ENCODE measurements around the gene KRT73.

The KRT73 gene

DNA sequence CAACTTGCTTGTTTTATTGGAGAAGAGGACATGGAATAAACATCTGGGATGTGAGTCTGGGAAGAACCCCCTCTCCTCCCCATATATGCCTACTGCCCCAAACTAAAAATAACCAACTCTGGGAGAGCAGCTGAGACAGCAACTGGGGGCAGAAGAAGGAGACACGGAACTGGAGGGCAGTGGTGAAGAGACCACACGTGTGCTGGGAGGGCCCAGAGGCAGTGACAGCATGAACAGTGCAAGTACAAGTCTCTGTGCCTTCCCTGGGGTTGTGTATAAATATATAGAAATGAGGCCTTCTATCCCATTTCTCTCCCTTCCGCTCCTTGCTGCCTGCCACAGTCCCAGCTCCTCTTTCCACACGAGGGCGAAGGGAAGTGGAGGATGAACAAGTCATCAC is 4.0 kb upstream of the KRT73 start:
- no peak for DNase-seq (ENCODE audit: low read depth in 1 of 2, low spot score in 1 of 2)

DNA sequence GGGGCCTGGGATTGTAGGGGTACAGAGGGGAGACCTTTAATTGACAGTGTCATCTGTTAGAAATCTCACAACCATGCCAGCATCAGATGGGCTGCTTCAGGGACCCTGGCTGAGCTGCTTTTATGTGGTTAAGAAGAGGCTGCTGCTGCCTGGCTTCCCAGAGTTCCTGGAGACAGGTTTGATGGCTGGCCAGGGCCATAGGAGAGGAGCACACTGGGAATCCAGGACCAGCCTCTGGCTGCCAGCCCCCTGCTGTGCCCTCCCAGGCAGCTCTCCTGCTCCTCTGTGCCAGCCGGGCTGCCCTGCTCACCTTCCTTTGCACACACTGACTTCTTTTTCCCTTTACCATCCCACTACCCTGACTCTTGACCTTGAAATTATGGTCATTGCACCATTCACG is 507 bp upstream of the KRT73 start:
- no peak for DNase-seq (ENCODE audit: low read depth in 1 of 2, low spot score in 1 of 2)

DNA sequence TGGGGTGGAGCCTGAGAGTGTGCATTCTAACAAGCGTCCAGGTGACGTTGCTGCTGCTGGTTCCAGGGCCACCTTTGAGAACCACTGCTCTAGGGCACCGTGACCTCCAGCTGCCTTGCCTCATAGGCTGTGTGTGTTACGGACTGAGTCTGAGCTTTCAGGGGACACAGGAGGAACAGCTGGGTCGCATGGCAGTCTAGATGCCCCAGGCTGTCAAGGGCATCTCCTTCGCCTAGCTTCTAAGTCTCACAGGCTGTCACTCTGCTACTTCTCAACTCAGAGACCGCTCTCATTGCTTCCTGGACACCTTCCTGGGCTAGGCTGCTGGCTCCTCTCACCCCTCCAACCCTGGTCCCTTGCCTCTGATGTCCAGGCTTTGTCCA is 965 bp downstream of the KRT73 start:
- DNase-seq (ENCODE audit: low read depth in 1 of 2, low spot score in 1 of 2) = no peak

DNA sequence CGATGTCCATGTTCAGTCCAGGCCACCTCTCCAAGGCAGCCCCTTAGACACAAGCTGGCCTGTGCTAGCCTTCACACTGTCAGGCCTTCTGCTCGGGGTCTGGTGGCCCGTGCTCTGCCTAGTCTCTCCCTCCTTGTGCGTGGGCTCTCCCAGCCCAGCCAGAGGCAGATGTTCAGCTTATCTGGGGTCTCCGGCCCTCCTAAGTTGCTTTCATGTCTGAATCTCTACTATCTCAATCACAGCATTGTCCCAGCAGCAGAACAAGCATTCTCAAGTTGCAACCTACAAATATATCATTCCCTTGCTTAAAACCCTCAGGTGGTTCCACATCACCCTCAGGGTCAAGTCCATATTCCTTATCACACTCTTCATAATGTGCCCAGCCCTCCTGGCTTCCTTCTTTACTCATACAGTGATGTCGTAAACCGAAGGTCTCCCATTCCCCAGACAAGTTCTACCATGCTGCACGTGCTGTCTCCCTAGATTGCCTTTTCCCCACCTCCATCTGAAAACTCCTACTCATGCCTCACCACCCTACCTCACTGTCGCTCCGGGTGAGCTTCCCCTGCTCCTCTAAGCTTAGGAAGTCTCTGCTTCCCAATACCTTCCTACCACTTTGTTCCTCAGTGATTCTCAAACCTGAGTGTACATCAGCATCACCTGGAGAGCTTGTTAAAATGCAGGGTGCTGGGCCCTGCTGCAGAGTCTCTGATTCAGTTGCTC is 1.5 kb downstream of the KRT73 start:
- no peak for DNase-seq (ENCODE audit: low read depth in 1 of 2, low spot score in 1 of 2)

DNA sequence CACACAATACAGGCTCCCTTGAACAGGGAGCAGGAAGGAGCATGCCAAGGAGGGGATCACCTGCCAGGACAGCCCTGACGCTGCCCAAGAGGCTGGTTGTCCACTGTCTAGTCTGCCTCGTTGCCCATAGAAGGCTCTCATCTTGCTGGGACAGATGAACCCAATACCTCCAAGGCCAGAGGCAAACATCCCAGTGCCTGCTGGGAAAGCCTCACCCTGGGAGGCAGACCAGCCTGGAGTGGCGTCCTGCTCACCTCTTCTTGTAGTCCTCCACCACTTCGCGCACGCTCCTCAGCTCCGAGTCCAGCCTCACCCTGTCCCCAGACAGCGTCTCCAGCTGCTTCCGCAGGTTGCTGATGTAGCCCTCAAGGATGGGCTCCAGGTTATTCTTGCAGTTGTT is 2.4 kb downstream of the KRT73 start:
- DNase-seq (ENCODE audit: low read depth in 1 of 2, low spot score in 1 of 2) = no peak

DNA sequence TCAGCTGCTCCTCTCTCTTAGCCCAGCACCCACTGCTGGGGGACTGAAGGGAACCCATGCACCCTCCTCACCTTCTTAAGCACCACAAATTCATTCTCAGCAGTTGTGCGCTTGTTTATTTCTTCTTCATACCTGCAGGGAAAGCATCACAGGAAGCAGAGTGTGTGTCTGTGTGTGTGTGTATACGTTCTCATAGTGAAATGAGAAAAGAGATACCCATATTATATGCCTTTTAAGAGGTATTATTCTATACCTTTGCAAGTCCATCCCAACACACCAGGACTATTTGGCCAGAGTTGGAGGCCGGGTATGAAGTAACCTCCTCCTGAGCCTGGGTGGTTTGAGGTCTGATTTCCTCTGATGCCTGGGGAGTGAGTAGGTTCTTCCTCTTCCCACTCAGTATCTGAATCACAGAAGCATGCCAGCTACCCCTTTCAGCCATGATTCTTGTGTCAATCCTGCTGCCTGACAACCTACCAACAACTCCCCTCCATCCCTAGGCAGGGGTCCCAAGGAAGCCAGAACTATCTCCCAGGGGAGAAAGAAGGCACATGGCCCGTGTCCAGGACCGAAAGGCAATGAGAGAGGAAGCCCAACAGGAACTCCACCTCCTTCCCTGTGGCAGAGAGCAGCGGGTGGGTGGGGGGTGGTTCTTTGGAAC is 3.0 kb downstream of the KRT73 start:
- no peak for DNase-seq (ENCODE audit: low read depth in 1 of 2, low spot score in 1 of 2)

DNA sequence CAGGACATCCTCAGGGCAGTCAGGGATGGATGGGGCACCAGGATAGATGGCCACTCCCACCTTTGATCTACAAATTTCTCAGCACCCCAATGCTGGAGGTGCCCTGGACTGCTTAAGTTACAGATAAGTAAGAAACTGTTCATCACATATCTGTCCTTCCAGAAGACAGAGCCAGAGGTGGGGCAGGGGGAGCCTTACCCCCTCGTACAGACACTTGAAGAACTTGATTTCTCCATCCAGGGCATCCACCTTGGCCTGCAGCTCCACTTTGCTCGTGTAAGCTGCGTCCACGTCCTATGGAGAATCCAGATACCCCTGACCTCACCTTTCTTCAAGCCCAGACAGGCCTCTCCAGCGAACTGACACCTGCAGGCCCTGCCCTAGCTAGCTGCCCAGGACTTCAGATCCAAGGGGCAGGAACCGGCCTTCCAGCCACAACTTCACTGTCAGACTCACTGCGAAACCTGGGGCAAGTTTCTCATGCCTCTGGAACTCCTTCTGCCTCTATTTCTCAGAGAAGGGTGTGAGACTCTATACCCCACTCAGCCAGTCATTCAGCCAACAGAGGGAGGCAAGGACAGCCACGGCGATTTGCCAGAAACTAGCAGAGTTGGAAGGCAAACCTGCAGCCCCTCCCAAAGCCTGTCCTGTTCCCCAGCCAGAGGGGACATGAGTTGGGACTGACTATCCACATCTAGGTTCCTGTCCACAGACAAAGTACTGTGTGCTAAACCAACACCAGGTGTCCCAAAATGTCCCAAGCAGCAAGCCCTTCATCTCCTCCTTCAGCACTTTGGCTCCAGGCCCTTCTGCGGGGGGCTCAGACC is 3.8 kb downstream of the KRT73 start:
- no peak for DNase-seq (ENCODE audit: low read depth in 1 of 2, low spot score in 1 of 2)

DNA sequence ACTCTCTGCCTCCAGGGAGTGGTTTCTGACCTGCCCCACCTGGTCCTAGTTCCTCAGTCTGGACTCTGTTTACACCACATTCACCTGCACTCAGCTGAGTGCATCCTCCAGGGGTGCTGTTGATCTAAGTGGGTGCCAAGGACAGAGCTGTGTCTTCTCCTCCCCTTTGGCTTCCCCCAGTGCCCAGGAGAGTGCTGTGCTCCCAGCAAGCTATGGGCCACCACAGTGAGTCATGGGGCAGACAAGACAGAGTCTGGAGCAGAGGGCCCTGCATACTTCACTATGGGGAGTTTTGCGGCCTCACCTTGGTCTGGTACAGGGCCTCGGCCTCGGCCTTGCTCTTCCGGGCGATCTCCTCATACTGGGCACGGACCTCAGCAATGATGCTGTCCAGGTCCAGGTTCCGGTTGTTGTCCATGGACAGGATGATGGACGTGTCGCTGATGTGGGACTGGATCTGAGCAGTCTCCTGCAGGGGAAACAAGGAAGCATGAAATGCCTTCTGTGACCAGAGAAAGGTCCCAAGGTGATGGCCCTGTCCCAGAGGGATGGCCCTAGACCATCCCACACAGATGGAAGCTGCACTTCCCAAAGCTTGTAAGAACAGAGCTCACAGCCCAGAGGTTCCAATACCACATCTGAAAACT is 4.9 kb downstream of the KRT73 start:
- no peak for DNase-seq (ENCODE audit: low read depth in 1 of 2, low spot score in 1 of 2)

DNA sequence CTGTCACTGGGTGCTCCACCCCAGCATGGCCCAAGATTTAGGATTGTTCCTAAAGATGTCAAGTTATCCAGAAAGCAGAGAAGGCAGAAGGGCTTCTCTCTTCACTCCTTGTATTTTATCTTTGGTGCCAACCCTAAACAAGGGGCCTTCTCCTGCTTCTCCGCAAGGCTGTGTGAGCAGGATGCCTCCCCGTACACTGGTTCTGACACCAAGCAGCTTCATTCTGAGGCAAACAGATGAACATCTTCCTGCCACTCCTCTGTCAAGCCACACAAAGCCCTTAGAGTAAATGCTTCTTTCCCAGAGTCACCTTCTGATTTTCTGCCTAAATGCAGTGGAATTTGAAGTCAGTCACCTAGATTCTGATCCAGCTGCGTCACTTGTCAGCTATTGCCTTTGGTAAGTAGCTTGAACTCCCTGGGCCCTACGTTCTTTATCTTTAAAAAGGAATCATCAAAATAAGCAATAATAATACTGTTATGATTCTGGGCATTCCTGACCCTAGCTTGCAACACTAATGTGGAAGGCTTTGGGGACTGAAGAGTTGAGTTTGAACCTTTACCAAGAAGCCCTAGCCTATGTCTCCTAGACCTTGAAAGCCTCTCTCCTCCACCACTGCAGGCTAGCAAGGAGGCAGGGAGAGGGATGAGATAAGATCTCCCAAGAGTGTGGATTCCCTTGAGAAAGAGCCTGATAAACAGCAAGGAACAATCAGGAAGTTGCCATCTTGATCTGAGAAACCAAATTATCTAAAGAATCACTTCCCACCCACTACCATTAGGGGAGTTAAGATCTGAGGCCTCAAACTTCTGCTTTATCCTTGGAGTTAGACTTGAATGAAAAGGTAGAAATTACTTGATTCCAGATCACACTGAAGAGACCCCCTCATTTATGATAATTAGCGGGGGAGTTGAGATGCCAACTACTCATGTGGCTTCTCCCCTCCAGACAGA is 5.7 kb downstream of the KRT73 start:
- DNase-seq (ENCODE audit: low read depth in 1 of 2, low spot score in 1 of 2) = no peak

DNA sequence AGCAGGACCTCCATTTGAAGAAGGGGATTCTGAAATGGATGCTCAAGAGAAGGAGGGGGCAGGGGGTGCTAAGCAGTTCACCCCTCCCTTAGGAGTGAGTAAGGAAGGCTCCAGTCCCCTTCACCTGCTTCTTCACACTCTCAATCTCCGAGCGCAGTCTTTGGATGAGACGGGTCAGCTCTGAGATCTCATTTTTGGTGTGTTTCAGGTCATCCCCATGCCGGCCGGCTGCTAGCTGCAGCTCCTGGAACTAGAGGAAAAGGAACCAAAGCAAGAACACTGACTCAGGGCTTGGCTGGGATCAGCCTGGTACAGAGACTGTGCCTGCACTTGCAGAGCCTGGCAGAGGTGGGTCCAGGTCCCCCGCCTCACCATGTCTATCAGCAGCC is 7.3 kb downstream of the KRT73 start:
- DNase-seq (ENCODE audit: low read depth in 1 of 2, low spot score in 1 of 2) = no peak

DNA sequence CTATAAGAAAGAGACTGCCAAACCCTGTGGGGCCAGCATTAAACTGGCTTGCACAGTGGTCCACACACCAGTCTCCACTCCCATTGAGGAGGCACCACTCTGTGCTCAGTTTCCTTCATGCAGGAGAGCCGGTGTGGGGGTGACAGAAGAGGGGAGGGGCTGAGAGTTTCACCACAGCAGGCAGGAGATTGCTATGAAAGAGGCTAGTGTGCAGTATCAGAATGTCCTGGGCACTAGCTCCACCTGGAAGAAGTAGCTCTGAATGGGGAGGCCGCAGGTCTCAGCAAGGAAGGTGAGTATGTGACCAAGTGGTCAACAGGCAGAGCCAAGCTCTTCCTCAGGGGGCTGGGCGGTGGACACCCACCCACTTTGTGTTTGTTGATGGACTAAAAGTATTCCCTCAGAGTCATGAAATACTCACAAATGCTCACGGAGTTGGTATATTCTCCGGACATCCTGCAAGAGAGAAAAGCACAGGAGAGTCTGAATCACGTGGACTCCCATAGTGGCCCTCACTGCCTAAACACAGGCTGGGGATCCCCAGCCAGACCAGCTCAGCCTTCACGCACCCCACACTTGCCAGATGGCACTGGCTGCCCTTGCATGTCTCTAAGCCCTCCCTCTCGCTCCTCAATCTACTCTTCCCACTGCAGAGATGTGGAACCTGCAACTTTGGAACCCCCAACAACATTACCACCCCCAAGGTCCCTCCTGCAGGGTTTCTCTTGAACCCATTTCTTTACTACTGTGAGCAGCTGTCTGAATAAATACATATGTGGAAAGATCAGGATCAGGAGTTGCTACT is 9.3 kb downstream of the KRT73 start:
- no peak for DNase-seq (ENCODE audit: low read depth in 1 of 2, low spot score in 1 of 2)

DNA sequence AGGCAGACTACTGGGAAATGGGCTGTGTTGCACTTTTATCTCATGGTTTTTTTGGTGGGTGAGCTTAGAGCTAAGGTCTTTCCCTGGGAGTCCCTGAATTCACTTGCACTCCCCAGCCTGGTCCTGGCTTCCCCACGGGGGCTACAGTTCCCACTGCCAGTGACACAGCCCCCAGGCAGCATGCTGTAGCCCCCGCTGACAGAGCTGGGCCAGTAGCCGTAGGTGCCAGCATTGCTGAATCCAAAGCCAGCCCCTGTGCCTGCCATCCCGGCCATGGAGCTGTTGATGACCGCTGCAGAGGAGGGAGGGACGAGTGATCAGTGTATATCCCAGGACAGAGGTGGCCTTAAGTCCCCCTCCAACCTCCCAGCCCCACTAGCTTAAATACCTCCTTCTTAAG is 10.2 kb downstream of the KRT73 start:
- no peak for DNase-seq (ENCODE audit: low read depth in 1 of 2, low spot score in 1 of 2)

DNA sequence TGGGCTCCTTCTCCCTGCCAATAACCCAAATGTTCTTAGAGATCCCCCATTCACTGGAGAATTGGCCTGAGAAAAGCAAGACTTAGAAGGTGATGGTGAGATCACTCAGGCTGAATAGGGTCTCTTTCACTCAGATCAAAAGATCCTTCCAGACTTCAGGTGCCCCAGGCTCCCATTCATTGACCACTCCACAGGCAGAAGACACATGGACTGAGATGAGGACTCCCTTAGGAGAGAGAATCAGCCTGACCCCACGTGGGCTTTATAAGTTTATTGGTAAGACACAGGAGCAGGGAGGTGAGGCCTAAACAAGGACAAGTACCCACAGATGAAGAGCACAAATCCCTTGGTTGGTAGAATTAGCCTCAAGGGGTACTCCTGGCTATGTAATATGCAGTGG is 11.0 kb downstream of the KRT73 start:
- no peak for DNase-seq (ENCODE audit: low read depth in 1 of 2, low spot score in 1 of 2)

DNA sequence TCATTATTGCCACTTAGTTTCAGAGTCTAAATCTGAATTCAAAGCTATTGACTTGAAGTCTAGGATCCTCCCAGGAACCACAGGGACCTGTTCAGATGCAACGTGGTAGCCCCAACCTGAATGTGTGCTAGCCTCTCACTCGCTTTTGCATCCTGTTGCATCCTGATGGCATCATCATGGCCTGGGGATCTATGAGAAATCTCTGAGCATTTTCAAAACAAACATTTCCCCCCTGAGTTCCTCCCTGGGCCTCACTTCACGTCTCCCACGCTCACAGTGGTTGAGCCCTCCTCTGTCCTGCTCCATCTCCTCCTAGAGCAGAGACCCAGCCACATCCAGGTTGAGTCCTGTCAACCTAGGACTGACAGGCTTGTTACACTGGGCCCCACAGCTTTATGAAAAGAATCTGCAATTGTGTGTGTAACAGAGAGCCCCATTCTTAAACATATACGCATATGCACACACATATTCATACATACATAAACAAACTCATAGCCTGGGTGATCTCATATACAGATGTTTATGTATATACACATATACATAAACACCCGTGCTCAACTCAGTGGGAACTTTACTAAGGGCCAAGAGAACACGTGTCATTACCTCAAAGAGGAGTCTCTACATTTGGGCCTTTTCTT is 11.7 kb downstream of the KRT73 start:
- no peak for DNase-seq (ENCODE audit: low read depth in 1 of 2, low spot score in 1 of 2)

DNA sequence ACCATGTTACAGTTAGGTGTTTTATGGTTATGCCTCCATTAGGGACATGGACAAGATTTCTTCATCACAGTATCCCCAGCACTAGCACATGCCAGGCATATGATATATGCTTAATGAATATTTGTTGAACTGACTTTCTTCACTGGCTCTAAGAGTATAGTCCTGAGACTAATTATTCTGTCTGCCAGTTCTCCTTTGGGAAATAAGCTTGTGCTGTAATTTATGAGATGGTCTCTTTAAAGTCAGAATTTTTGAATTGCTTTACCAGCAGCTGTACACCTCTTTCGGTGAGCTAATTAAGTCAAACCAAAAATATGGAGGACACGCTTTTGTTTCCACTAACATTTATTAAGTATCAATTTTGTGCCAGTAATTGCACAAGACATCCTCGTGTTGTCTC is 12.3 kb downstream of the KRT73 start:
- DNase-seq (ENCODE audit: low read depth in 1 of 2, low spot score in 1 of 2) = no peak

DNA sequence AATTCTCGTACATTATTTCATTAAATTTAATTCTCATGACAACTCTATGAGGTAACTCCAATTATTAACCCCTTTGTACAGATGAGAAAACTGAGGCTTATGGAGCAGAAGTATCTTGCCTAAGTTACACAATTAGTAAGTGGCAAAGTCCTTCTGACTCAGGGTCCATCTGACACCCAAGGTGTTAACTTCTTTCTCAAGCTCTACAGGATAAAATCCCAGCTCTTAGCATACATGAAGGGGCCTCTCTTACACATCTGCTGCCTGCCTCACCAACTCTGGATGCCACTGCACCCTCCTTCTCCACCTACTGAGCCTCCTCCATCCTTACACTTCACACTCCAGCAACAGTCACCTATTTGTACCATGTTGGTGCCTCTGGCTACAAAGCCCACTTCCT is 12.8 kb downstream of the KRT73 start:
- no peak for DNase-seq (ENCODE audit: low read depth in 1 of 2, low spot score in 1 of 2)

DNA sequence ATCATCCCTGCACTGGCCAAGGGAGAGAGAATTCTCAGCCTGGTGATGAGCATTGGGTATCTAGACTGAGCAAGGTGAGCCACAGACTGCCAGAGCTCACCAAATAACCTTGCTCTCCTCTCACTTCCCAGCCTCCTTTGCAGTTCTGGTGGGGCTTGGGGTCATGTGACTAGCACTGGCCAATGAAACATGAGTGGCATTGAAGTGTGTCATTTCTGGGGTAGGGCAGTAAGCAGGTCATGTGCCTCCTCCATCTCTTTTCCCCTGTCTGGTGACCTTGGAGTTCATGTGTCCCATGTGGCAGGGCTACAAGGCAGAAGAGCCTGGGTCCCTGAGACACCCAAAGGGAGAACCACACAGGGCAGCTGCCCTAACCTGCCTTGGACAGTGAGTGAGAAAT is 13.5 kb downstream of the KRT73 start:
- no peak for DNase-seq (ENCODE audit: low read depth in 1 of 2, low spot score in 1 of 2)

DNA sequence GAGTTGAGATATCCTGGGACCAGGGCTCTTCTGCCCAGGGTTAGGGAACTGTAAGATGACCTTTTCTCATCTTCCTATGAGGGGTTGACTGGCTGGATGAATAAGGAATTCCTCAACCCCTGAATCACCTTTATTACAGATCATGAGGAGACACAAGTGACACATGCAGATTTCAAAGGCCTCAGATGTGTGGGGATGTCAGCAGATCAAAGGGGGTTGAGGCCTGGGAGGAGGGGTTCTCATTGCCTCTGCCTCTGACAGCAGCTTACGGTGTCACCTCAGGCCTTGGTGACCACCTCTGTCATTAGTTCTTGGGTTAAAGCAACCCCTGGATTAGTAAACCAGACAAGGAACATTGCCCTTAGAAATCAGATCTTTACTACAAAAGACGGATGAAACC is 15.0 kb downstream of the KRT73 start:
- DNase-seq (ENCODE audit: low read depth in 1 of 2, low spot score in 1 of 2) = no peak

DNA sequence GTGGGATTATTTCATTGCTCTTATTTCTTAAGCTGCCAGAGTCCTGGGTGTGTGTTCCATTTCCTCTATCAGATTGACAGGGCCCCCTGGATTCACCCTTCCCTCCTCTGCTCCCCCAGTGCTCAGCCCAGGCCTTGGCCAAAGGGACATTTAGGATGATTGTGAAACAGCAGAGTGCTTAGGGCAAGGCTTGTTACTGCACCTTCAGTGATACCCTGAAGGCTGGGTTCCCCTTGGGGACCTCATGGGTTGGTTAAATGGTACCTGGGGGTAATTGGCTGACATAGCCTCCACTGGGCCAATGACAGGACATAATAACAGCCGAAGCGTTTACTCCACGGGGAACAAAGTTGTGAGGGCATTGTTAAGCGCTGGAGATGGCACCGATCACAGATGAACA is 15.8 kb downstream of the KRT73 start:
- DNase-seq (ENCODE audit: low read depth in 1 of 2, low spot score in 1 of 2) = no peak

Data from activated T-helper 1 cell treated with anti-CD3 and anti-CD28 coated beads, Interleukin-2, amount 50 U/mL, for 16 hours (primary cell).